AG04449 (cell line): ENCODE measurements around the gene TRAF7.

Experiments used
- CTCF ChIA-PET: fragments of 350-600 bp; formaldehyde crosslinking; extraction: SDS; loops from one replicate; lab custom pipeline; 2021; ENCODE audit warnings: antibody characterized with exemption; lab: Yijun Ruan, JAX
- POLR2A ChIA-PET: fragments of 400-600, 350-600 bp; formaldehyde crosslinking; extraction: SDS; loops from one replicate; lab custom pipeline; 2020; ENCODE audit warnings: antibody characterized with exemption, inconsistent platforms; lab: Yijun Ruan, JAX
- DNase-seq: peaks from one replicate; pipeline ENCODE4 v3.0.0-alpha.2; 2010; ENCODE audit warnings: low read depth, low spot score
- H3K4me3 ChIP-seq: 2 replicates; pipeline ENCODE4 v1.5.1; 2011; ENCODE audit warnings: low read depth, mild to moderate bottlenecking, control low read depth, low read length
- TF ChIP-seq, protein P1 (sequence below): IDR thresholded peaks from one replicate; pipeline ENCODE4 v1.5.1; 2011; ENCODE audit warnings: mild to moderate bottlenecking, moderate library complexity, low read length, control low read depth, inconsistent platforms; ENCODE audit not compliant: insufficient read depth; ENCODE audit errors: missing control alignments

Gene TRAF7

GRCh38 chr16:2223221-2223941 is 67.8 kb downstream of the TRAF7 start, which contains the start of gene E4F1:
Gene E4F1, plus strand, starts transcription at chr16:2223591. Its CDS starts 23 bp downstream, at chr16:2223614.
- H3K4me3 ChIP-seq = peak within 1 kb of the TSS; percentile 89
- CTCF ChIA-PET = no interaction called here
- TF ChIP-seq, protein P1, sequence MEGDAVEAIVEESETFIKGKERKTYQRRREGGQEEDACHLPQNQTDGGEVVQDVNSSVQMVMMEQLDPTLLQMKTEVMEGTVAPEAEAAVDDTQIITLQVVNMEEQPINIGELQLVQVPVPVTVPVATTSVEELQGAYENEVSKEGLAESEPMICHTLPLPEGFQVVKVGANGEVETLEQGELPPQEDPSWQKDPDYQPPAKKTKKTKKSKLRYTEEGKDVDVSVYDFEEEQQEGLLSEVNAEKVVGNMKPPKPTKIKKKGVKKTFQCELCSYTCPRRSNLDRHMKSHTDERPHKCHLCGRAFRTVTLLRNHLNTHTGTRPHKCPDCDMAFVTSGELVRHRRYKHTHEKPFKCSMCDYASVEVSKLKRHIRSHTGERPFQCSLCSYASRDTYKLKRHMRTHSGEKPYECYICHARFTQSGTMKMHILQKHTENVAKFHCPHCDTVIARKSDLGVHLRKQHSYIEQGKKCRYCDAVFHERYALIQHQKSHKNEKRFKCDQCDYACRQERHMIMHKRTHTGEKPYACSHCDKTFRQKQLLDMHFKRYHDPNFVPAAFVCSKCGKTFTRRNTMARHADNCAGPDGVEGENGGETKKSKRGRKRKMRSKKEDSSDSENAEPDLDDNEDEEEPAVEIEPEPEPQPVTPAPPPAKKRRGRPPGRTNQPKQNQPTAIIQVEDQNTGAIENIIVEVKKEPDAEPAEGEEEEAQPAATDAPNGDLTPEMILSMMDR = no peak
- POLR2A ChIA-PET = interaction anchor here (1.8 kb wide), 1 partner anchor 9 kb away, joined by 6 read pairs; the partner anchor contains the start of gene PGP
- DNase-seq = peak; percentile 92

DNA sequence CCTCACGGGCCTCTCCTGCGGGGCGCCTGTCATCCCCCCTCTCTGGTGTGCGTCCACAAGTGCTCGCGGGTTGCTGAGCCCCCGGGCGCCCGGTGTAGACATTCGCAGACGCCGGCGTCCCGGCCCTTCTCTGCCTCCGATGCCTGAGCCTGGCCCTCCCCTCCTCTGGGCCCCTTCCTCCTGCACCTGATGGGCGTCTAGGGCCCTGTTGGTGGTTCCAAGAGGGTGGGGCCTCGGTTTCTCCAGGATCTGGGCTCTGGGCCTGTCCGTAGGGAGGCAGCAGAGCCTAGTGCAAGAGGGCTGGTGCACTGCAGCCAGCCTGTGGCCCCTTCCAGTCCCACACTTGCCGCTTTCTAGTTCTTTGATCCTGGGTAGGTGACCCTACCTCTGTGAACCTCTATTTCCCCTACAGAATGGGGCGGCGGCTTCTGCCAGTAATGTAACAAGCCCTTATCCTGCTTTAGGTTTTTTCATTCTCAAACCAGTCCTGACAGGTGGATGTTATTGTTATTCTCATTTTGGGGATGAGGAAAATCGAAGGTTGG is 68.4 kb downstream of the TRAF7 start:
- CTCF ChIA-PET = interaction anchor here (0.9 kb wide), 1 partner anchor 119 kb away, joined by 3 read pairs; no protein-coding TSS in a partner anchor
- POLR2A ChIA-PET = interaction anchor here (1.8 kb wide), 1 partner anchor 10 kb away, joined by 6 read pairs; the partner anchor contains the start of gene PGP
- DNase-seq = no peak
- peak overlapping the region; percentile 89 for H3K4me3 ChIP-seq
- TF ChIP-seq, protein P1 = peak; percentile 21

- H3K4me3 ChIP-seq = no peak overlapping the region
- TF ChIP-seq, protein P1 = no peak
- no peak for DNase-seq
- POLR2A ChIA-PET = interaction anchor here (1.2 kb wide), 1 partner anchor 12 kb away, joined by 4 read pairs; no protein-coding TSS in a partner anchor
- CTCF ChIA-PET = interaction anchor here (1.1 kb wide), 1 partner anchor 24 kb away, joined by 4 read pairs; the partner anchor contains the start of gene ECI1
These were observed 70.7 kb downstream of the TRAF7 start for GRCh38 chr16:2226245-2226793.

DNA sequence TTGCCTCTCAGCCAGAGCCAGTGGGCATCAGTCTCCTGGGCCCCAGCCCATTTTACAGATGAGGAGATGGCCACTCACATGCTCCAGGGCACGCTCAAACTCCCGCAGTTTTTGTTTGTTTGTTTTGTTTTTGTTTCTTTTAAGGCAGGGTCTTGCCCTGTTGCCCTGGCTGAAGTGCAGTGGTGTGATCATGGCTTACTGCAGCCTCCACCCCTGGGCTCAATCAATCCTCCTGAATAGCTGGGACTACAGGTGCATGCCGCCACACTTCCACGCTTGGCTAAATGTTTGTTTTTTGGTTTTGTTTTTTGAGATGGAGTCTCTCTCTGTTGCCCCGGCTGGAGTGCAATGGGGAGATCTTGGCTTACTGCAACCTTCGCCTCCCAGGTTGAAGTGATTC is 71.3 kb downstream of the TRAF7 start:
- H3K4me3 ChIP-seq = no peak overlapping the region
- POLR2A ChIA-PET = interaction anchor here (1.2 kb wide), 1 partner anchor 12 kb away, joined by 4 read pairs; no protein-coding TSS in a partner anchor
- TF ChIP-seq, protein P1 = no peak
- no peak for DNase-seq
- CTCF ChIA-PET = interaction anchor here (1.1 kb wide), 1 partner anchor 24 kb away, joined by 4 read pairs; the partner anchor contains the start of gene ECI1
